Adipocyte (in vitro differentiated cells): ENCODE measurements around the gene GLT1D1.

Experiments
- DNase-seq: peaks from one replicate; pipeline ENCODE4 v3.0.0-alpha.2; 2015; ENCODE audit warnings: low read depth
- H3K27me3 ChIP-seq: replicated peaks from 2 replicates; pipeline ENCODE4 v1.7.0; 2013; ENCODE audit warnings: mild to moderate bottlenecking, low read length, moderate library complexity; ENCODE audit not compliant: control insufficient read depth, insufficient read depth
- H3K36me3 ChIP-seq: 2 replicates; pipeline ENCODE4 v1.7.0; 2013; ENCODE audit warnings: low read length, mild to moderate bottlenecking, moderate library complexity; ENCODE audit not compliant: control insufficient read depth, insufficient read depth, severe bottlenecking
- H3K4me1 ChIP-seq: 2 replicates; pipeline ENCODE4 v1.7.0; 2013; ENCODE audit warnings: mild to moderate bottlenecking, low read length, moderate library complexity; ENCODE audit not compliant: control insufficient read depth, insufficient read depth
- H3K4me3 ChIP-seq: 2 replicates; pipeline ENCODE4 v1.7.0; 2013; ENCODE audit warnings: mild to moderate bottlenecking, low read length, moderate library complexity
- H3K9ac ChIP-seq: 2 replicates; pipeline ENCODE4 v1.7.0; 2013; ENCODE audit warnings: mild to moderate bottlenecking, low read length, moderate library complexity
- H3K9me3 ChIP-seq: 2 replicates; pipeline ENCODE4 v1.7.0; 2013; ENCODE audit warnings: mild to moderate bottlenecking, low read length, moderate library complexity; ENCODE audit not compliant: control insufficient read depth

Gene GLT1D1

DNA sequence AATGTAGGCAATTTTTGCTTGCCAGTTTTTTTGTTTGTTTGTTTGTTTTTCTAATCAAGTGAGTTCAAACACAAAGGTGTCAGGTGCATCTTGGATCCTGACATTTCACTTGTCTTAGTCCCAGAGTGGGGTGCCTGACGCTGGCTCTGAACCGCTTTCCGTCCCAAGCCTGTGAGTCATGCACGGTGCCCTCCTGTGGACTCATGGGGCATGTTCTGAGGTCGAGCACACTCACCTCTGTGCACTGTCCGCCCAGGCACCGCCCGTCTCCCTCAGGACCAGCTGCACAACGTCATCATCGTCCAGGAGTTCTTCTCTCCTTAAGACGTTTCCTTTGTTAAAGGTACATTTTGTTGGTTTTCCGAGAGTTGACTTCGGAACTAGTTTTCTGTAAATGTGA lies 98.2 kb downstream of the GLT1D1 start:
- Histone ChIP-seq H3K9me3 (no peaks in the 10 kb centered on the region), H3K4me1 (no peaks in the 10 kb centered on the region), H3K9ac (no peak overlapping the region), H3K27me3 (no peaks in the 10 kb centered on the region), H3K36me3 (no peaks in the 10 kb centered on the region), H3K4me3 (no peak overlapping the region)
- no peak for DNase-seq

DNA sequence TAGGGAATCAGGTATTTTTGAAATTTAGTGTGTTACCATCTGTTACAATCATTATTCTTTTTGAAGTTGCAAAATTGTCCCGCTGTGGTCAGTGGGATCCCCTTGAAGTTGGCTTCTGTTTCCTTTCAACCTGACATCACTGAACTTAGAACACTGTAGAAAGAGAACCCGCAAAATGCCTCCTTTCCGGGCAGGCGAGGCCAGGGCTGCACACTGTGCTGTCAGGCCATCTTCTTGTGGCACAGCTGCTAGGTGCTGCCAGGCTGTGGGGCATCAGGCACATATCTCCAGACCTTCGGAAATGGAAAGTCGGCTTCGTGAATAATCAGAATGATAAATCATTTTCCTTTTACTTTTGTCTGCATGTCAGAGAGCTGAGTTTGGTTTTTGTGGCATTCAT lies 103.5 kb downstream of the GLT1D1 start:
- Histone ChIP-seq H3K36me3 (no peaks in the 10 kb centered on the region), H3K4me1 (no peaks in the 10 kb centered on the region), H3K4me3 (no peak overlapping the region), H3K9ac (no peak overlapping the region), H3K9me3 (no peaks in the 10 kb centered on the region), H3K27me3 (peaks cover 3% of the 10 kb centered on the region)
- no peak for DNase-seq

GRCh38 chr12:128959901-128960300 lies 106.6 kb downstream of the GLT1D1 start:
- Histone ChIP-seq H3K9ac (no peak overlapping the region), H3K27me3 (peaks cover 3% of the 10 kb centered on the region), H3K36me3 (no peaks in the 10 kb centered on the region), H3K9me3 (peaks cover 6% of the 10 kb centered on the region), H3K4me3 (no peak overlapping the region), H3K4me1 (no peaks in the 10 kb centered on the region)
- DNase-seq: no peak

DNA sequence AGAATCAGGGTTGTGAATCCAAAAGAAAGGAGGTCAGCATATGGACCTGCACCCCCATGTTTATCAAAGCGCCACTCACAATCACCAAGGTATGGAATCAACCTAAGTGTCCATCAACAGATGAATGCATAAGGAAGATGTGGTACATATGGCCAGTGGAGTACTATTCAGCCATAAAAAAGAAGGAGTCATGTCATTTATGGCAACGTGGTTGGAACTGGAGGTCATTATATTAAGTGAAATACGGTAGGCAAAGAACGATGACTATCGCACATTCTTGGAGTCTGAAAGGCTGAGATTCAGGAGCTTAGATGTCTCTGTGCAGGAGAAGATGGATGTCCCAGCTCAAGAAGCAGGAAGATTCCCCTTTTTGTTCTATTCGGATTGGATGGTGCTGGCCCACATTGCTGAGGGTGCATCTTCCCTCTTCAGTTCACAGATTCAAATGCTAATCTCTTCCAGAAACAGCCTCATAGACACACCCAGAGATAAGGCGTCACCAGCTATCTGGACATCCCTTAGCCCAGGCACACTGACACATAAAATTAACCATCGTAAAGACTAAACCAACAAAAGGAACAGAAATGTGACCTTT lies 108.1 kb downstream of the GLT1D1 start:
- Histone ChIP-seq H3K36me3 (no peaks in the 10 kb centered on the region), H3K27me3 (peaks cover 3% of the 10 kb centered on the region), H3K9ac (no peak overlapping the region), H3K4me1 (no peaks in the 10 kb centered on the region), H3K9me3 (peaks cover 11% of the 10 kb centered on the region), H3K4me3 (no peak overlapping the region)
- no peak for DNase-seq

GRCh38 chr12:128961957-128962356 lies 108.7 kb downstream of the GLT1D1 start:
- Histone ChIP-seq H3K9me3 (peaks cover 11% of the 10 kb centered on the region), H3K36me3 (no peaks in the 10 kb centered on the region), H3K27me3 (peaks cover 3% of the 10 kb centered on the region), H3K9ac (no peak overlapping the region), H3K4me1 (no peaks in the 10 kb centered on the region), H3K4me3 (no peak overlapping the region)
- no peak for DNase-seq

DNA sequence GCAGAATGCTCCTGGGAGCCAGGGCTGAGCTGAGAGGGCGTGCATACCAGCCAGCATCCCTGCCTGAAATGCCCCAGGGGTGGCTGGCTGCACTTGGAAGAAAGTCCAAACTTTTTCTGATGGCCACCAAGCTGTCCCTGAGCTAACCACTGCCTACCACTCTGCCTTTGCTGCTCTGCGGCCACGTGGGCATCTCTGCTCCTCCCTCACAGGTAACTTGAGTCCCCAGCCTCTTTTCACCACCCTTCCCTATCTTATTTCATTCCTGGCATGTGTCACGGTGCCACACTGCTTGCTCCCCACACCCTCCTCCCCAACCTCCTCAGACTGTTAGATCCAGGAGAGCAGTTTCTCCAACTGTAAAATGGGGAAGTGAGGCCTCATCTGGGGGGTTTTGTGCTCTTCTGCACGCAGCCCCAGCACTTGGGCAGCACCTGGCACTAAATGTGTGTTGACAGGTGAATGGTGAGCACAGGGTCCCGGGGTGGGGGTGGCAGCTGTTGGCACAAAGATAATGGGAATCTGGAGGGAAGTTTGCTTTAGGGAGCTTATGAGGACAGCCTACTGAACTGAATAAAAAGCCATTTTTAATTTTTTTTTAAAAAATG lies 113.0 kb downstream of the GLT1D1 start:
- Histone ChIP-seq H3K36me3 (no peaks in the 10 kb centered on the region), H3K4me1 (no peaks in the 10 kb centered on the region), H3K4me3 (no peak overlapping the region), H3K9ac (no peak overlapping the region), H3K27me3 (peaks cover 13% of the 10 kb centered on the region), H3K9me3 (peaks cover 11% of the 10 kb centered on the region)
- no peak for DNase-seq

DNA sequence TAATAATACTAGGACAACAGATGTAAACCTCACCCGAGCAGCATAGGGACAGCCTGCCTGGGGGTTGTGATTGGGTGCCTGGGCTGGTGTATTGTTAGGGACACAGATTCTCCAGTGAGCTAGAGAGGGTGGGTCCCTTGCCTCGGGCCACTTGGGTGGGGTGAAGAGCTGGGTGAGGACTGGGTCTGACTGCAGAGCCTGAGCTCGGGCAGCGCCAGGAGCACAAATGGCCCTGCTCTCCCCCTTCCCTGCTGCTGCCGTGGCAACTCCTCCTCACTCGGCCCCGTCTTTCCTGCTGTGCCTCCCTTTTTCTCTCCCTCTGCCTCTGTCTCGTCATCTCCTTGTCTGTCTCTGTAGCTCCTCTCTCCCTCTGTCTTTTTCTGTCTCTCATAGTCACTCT lies 115.4 kb downstream of the GLT1D1 start:
- Histone ChIP-seq H3K27me3 (peaks cover 17% of the 10 kb centered on the region), H3K36me3 (no peaks in the 10 kb centered on the region), H3K4me1 (no peaks in the 10 kb centered on the region), H3K9ac (no peak overlapping the region), H3K4me3 (no peak overlapping the region), H3K9me3 (peaks cover 11% of the 10 kb centered on the region)
- no peak for DNase-seq

GRCh38 chr12:128969480-128970055 lies 116.3 kb downstream of the GLT1D1 start:
- Histone ChIP-seq H3K4me1 (no peaks in the 10 kb centered on the region), H3K27me3 (peaks cover 17% of the 10 kb centered on the region), H3K36me3 (no peaks in the 10 kb centered on the region), H3K9ac (no peak overlapping the region), H3K9me3 (peaks cover 9% of the 10 kb centered on the region), H3K4me3 (no peak overlapping the region)
- DNase-seq: peak; percentile 48

GRCh38 chr12:128970110-128970509 lies 116.8 kb downstream of the GLT1D1 start:
- Histone ChIP-seq H3K4me3 (no peak overlapping the region), H3K27me3 (peaks cover 17% of the 10 kb centered on the region), H3K4me1 (no peaks in the 10 kb centered on the region), H3K36me3 (no peaks in the 10 kb centered on the region), H3K9me3 (peaks cover 3% of the 10 kb centered on the region), H3K9ac (no peak overlapping the region)
- no peak for DNase-seq

DNA sequence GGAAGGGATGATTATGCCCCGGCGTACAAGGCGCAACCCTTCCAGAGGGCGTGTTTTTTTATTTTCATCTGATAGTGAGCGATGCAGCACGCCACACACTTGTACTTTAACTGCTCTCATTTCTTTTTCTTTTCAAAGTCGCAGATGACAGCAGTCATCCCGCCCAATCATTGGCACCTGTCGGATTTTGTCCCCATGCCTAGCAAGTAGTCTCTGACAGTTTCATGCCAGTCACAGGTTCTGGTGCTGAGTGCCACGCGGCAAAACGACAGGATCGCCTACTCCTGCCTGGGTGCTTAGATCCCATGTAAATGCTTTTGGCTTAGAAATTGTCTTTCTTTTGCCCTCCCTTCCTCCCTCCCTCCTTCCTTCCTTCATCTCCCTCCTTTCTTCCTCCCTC lies 117.7 kb downstream of the GLT1D1 start:
- H3K4me1 ChIP-seq: no peaks in the 10 kb centered on the region
- no peak overlapping the region for H3K9ac ChIP-seq
- H3K36me3 ChIP-seq: no peaks in the 10 kb centered on the region
- no peak for DNase-seq
- no peaks in the 10 kb centered on the region for H3K9me3 ChIP-seq
- H3K4me3 ChIP-seq: no peak overlapping the region
- peaks cover 19% of the 10 kb centered on the region for H3K27me3 ChIP-seq

DNA sequence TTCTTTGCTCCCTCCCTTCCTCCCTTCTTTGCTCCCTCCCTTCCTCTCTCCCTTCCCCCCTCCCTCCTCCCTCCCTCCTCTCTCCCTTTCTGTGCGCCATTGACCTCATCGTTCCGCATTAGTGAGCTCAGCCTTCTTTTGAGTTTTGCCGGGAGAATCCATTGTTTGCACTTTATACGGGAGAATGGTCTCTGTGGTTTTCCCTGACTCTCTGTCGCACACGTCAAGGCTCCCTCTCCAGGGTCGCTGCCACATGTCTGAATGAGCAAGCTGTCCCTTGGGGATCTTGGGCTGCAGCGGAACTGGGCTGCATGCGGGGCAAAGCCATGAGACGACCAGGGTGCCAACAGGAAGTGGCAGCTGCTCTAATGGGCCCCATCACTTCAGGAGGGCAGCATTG lies 118.5 kb downstream of the GLT1D1 start:
- Histone ChIP-seq H3K36me3 (no peaks in the 10 kb centered on the region), H3K4me3 (no peak overlapping the region), H3K4me1 (no peaks in the 10 kb centered on the region), H3K9ac (no peak overlapping the region), H3K27me3 (peaks cover 19% of the 10 kb centered on the region), H3K9me3 (no peaks in the 10 kb centered on the region)
- no peak for DNase-seq
